ENCODE data around the gene NUP188.

DNA sequence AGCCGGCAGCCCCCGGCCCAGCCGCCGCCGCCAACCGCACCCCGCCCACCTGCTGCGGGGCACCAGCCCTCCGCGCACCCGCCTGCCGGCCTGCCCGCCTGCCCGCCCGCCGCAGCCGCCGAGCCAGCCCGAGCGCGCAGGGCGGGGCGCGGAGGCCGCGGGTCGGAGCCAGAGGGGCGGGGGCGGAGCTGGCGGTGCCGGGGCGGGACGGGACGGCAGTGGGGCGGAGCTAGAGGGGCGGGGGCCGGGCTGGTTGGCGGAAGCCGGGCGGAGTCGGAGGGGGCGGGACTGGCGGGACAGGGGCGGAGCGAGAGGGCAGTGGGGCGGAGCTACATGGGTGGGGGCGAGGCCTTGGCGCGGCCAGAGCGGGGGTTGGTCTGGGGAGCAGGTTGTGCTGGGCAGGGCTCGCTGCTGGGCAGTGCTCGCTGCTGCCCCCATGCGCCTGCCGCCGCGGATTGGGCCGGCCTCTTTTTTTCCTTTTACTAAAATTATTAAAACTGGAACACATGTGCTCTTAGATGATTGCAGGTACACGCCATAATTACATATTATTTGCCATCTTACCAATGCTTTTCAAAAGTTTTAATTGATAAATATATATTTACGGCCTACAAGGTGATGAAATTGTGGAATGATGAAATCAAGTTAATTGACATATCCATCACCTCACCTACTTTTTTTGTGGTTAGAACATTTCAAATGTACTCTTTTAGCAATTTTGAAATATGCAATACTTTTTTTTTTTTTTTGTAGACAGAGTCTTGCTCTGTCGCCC is 80.9 kb downstream of the NUP188 start, which contains the start of gene SH3GLB2:
- no peak; the same call in 1 of the 2 replicates for TF ChIP-seq SMC3 (IDR thresholded peaks at IDR 0.05; ENCODE audit: low read length)
- no peak for TF ChIP-seq SNRNP70 (IDR thresholded peaks at IDR 0.05; ENCODE audit: low read depth, low read length)
- TF ChIP-seq POLR2AphosphoS5 (IDR thresholded peaks at IDR 0.05; ENCODE audit: low read depth, low read length), result no peak
- no peak; the same call in 1 of the 2 replicates for TF ChIP-seq RBFOX2 (IDR thresholded peaks at IDR 0.05; ENCODE audit: low read depth, low read length)
- no peak for TF ChIP-seq EHMT2 (IDR thresholded peaks at IDR 0.05; ENCODE audit: borderline replicate concordance, low read depth, low read length)
- TF ChIP-seq MEIS1 (CRISPR knock-in tag; IDR thresholded peaks at IDR 0.05; ENCODE audit: borderline replicate concordance), result no peak
- TF ChIP-seq SPEN (CRISPR knock-in tag; IDR thresholded peaks at IDR 0.05; ENCODE audit: low read depth), result no peak
- no peak for TF ChIP-seq ZNF367 (CRISPR knock-in tag; IDR thresholded peaks at IDR 0.05; ENCODE audit: borderline replicate concordance)
- no peak for TF ChIP-seq ZNF451 (CRISPR knock-in tag; IDR thresholded peaks at IDR 0.05)
- TF ChIP-seq CHD2 (IDR thresholded peaks at IDR 0.05; ENCODE audit: low read depth, low read length), result no peak
- TF ChIP-seq, protein P1, sequence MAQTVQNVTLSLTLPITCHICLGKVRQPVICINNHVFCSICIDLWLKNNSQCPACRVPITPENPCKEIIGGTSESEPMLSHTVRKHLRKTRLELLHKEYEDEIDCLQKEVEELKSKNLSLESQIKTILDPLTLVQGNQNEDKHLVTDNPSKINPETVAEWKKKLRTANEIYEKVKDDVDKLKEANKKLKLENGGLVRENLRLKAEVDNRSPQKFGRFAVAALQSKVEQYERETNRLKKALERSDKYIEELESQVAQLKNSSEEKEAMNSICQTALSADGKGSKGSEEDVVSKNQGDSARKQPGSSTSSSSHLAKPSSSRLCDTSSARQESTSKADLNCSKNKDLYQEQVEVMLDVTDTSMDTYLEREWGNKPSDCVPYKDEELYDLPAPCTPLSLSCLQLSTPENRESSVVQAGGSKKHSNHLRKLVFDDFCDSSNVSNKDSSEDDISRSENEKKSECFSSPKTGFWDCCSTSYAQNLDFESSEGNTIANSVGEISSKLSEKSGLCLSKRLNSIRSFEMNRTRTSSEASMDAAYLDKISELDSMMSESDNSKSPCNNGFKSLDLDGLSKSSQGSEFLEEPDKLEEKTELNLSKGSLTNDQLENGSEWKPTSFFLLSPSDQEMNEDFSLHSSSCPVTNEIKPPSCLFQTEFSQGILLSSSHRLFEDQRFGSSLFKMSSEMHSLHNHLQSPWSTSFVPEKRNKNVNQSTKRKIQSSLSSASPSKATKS (CRISPR knock-in tag; IDR thresholded peaks at IDR 0.05), result no peak
- no peak for TF ChIP-seq PPARG (CRISPR knock-in tag; conservative IDR thresholded peaks at IDR 0.05)
- TF ChIP-seq, protein P2, sequence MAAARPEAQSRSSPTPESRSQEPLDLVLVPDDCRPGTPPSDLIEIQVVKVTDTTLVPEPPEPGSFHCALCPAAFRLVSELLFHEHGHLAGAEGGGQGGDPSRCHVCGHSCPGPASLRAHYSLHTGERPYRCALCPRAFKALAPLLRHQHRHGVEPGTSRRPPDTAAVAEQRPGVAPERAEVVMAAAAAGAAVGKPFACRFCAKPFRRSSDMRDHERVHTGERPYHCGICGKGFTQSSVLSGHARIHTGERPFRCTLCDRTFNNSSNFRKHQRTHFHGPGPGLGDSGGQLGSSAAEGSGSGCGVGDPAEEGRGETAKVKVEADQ (CRISPR knock-in tag; IDR thresholded peaks at IDR 0.05; ENCODE audit: borderline replicate concordance), result no peak

Measured in HepG2 (cell line).